H1 (cell line): ENCODE measurements around the gene LTC4S. TPM values are rescaled to one million over a fixed set of nuclear protein-coding genes. Genes with fewer than 3 reads are reported as not detected.

Experiments
- CTCF ChIA-PET: fragments of 300-600 bp; sonication (Branson Sonifier 250); formaldehyde crosslinking; loops from one replicate; lab custom pipeline; 2021; ENCODE audit not compliant: partially characterized antibody; lab: Charles Lee
- POLR2A ChIA-PET: fragments of 300-600 bp; sonication (Branson Sonifier 250); formaldehyde crosslinking; loops from one replicate; lab custom pipeline; 2021; ENCODE audit warnings: inconsistent platforms; ENCODE audit not compliant: partially characterized antibody; lab: Charles Lee
- DNase-seq, 2 experiments: peaks; one replicate each; pipeline versions ENCODE4 v3.0.0 to v3.0.0-alpha.2; 2010 to 2022; ENCODE audit warnings: low spot score in 2 of 2, low read depth in 1 of 2, mixed read lengths in 1 of 2
- FAIRE-seq: peaks from 2 replicates; lab custom pipeline; 2011; peaks lifted over from hg19 to GRCh38; lab: Jason Lieb, UNC
- H2AFZ ChIP-seq: 2 replicates; pipeline ENCODE4 v1.8.1; 2012; ENCODE audit warnings: low read length, inconsistent platforms
- H2AK5ac ChIP-seq: 2 replicates; pipeline ENCODE4 v1.6.1; 2013; ENCODE audit warnings: low read depth, low read length
- H2BK120ac ChIP-seq: replicated peaks from 2 replicates; pipeline ENCODE3; 2013; ENCODE audit warnings: low read depth, low read length, inconsistent platforms
- H2BK12ac ChIP-seq: 2 replicates; pipeline ENCODE4 v1.6.1; 2013; ENCODE audit warnings: low read depth, low read length
- H2BK15ac ChIP-seq: 2 replicates; pipeline ENCODE4 v1.6.1; 2013; ENCODE audit warnings: low read length
- H2BK20ac ChIP-seq: 2 replicates; pipeline ENCODE4 v1.6.1; 2013; ENCODE audit warnings: low read length
- H2BK5ac ChIP-seq: 2 replicates; pipeline ENCODE4 v1.6.1; 2013; ENCODE audit warnings: low read depth, low read length
- H3K14ac ChIP-seq: 2 replicates; pipeline ENCODE4 v1.6.1; 2013; ENCODE audit warnings: inconsistent platforms; ENCODE audit not compliant: insufficient read length
- H3K18ac ChIP-seq: 2 replicates; pipeline ENCODE4 v1.6.1; 2013; ENCODE audit warnings: low read length; ENCODE audit errors: extremely low read depth
- H3K23ac ChIP-seq: 2 replicates; pipeline ENCODE4 v1.6.1; 2013; ENCODE audit warnings: inconsistent platforms; ENCODE audit not compliant: insufficient read length
- H3K23me2 ChIP-seq: 2 replicates; pipeline ENCODE4 v1.6.1; 2013; ENCODE audit warnings: low read depth, low read length
- H3K27ac ChIP-seq: 2 replicates; pipeline ENCODE4 v1.6.1; 2011; ENCODE audit warnings: low read depth, low read length, inconsistent platforms
- H3K27me3 ChIP-seq, 4 experiments: replicated peaks in 1 of 4; 1 replicate in 1 of 4; 2 replicates in 3 of 4; pipeline versions ENCODE4 v1.6.1 to v1.8.1; 2011 to 2013; ENCODE audit warnings: low read length in 3 of 4, mild to moderate bottlenecking in 3 of 4, inconsistent platforms in 2 of 4, mixed read lengths in 2 of 4, moderate library complexity in 1 of 4; ENCODE audit not compliant: control insufficient read depth in 3 of 4, insufficient read depth in 3 of 4; ENCODE audit errors: extremely low read depth in 1 of 4
- H3K36me3 ChIP-seq, 4 experiments: 2 replicates each; pipeline versions ENCODE4 v1.6.1 to v1.8.1; 2011 to 2013; ENCODE audit warnings: mild to moderate bottlenecking in 4 of 4, low read length in 3 of 4, moderate library complexity in 2 of 4, control low read depth in 1 of 4, inconsistent platforms in 1 of 4; ENCODE audit not compliant: insufficient read depth in 4 of 4, control insufficient read depth in 2 of 4
- H3K4ac ChIP-seq: replicated peaks from 2 replicates; pipeline ENCODE3; 2013; ENCODE audit warnings: low read length, low read depth, mixed read lengths, inconsistent platforms; ENCODE audit not compliant: insufficient read length
- H3K4me1 ChIP-seq, 4 experiments: replicated peaks in 1 of 4; 1 replicate in 1 of 4; 2 replicates in 3 of 4; pipeline versions ENCODE4 v1.6.1 to v1.8.1; 2011 to 2013; ENCODE audit warnings: low read length in 3 of 4, inconsistent platforms in 2 of 4, mixed read lengths in 1 of 4; ENCODE audit not compliant: insufficient read depth in 4 of 4, control insufficient read depth in 3 of 4
- H3K4me2 ChIP-seq, 2 experiments: 2 replicates each; pipeline versions ENCODE4 v1.6.1 to v1.8.1; 2011 to 2013; ENCODE audit warnings: low read depth in 2 of 2, low read length in 2 of 2, control low read depth in 1 of 2, inconsistent platforms in 1 of 2, mild to moderate bottlenecking in 1 of 2; ENCODE audit not compliant: insufficient read depth in 1 of 2
- H3K4me3 ChIP-seq, 4 experiments: fragments of 200-600, 300-600 bp in 1 of 4; sonication (generic), shearing (Covaris generic), sonication (Bioruptor Twin) in 1 of 4; 2 replicates each; pipeline versions ENCODE4 v1.5.1 to v1.8.1; 2011 to 2016; ENCODE audit warnings: low read length in 4 of 4, low read depth in 3 of 4, control low read depth in 2 of 4, inconsistent platforms in 2 of 4, mild to moderate bottlenecking in 2 of 4, mixed read lengths in 1 of 4, moderate library complexity in 1 of 4; ENCODE audit not compliant: insufficient read depth in 2 of 4; ENCODE audit errors: extremely low read depth in 1 of 4
- H3K56ac ChIP-seq: replicated peaks from 2 replicates; pipeline ENCODE3; 2013; ENCODE audit warnings: low read depth, mild to moderate bottlenecking, mixed read lengths, low read length, inconsistent platforms; ENCODE audit not compliant: insufficient read length
- H3K79me1 ChIP-seq: 2 replicates; pipeline ENCODE4 v1.6.1; 2013; ENCODE audit warnings: low read depth, low read length, control low read depth
- H3K79me2 ChIP-seq, 2 experiments: 2 replicates each; pipeline versions ENCODE4 v1.6.1 to v1.8.1; 2012 to 2013; ENCODE audit warnings: low read length in 2 of 2, mild to moderate bottlenecking in 2 of 2, inconsistent platforms in 1 of 2; ENCODE audit not compliant: insufficient read depth in 2 of 2, control insufficient read depth in 1 of 2
- H3K9ac ChIP-seq, 4 experiments: replicated peaks in 1 of 4; 1 replicate in 1 of 4; 2 replicates in 3 of 4; pipeline versions ENCODE4 v1.6.1 to v1.8.1; 2011 to 2013; ENCODE audit warnings: low read depth in 3 of 4, low read length in 3 of 4, control low read depth in 2 of 4, mild to moderate bottlenecking in 2 of 4, moderate library complexity in 2 of 4, inconsistent platforms in 1 of 4; ENCODE audit errors: extremely low read depth in 1 of 4
- H3K9me3 ChIP-seq, 2 experiments: 2 replicates each; pipeline versions ENCODE4 v1.6.1 to v1.8.1; 2012 to 2013; ENCODE audit warnings: mild to moderate bottlenecking in 2 of 2, moderate library complexity in 2 of 2, control low read depth in 1 of 2, inconsistent platforms in 1 of 2, low read depth in 1 of 2, low read length in 1 of 2, mixed read lengths in 1 of 2; ENCODE audit not compliant: insufficient read depth in 2 of 2
- H4K20me1 ChIP-seq, 2 experiments: replicated peaks in 1 of 2; 2 replicates each; pipeline versions ENCODE3 to v1.8.1; 2011 to 2013; ENCODE audit warnings: inconsistent platforms in 2 of 2, low read length in 2 of 2, mild to moderate bottlenecking in 1 of 2; ENCODE audit not compliant: insufficient read depth in 2 of 2, control insufficient read depth in 1 of 2
- H4K5ac ChIP-seq: 2 replicates; pipeline ENCODE4 v1.6.1; 2013; ENCODE audit warnings: low read length, low read depth, mixed read lengths, inconsistent platforms; ENCODE audit not compliant: insufficient read length
- H4K8ac ChIP-seq: 2 replicates; pipeline ENCODE4 v1.8.0; 2013; ENCODE audit warnings: mild to moderate bottlenecking, moderate library complexity, low read length, inconsistent platforms; ENCODE audit not compliant: insufficient read depth; ENCODE audit errors: extremely low read depth
- H4K91ac ChIP-seq: replicated peaks from 2 replicates; pipeline ENCODE3; 2013; ENCODE audit warnings: low read length, mixed read lengths, inconsistent platforms; ENCODE audit not compliant: insufficient read length
- E2F6 ChIP-seq: IDR thresholded peaks from 2 replicates; pipeline ENCODE4 v1.6.1; 2012; ENCODE audit warnings: inconsistent platforms
- EP300 ChIP-seq, 2 experiments: IDR thresholded peaks; 1 replicate in 1 of 2; 2 replicates in 1 of 2; pipeline ENCODE4 v1.6.1; 2011 to 2012; ENCODE audit warnings: low read depth in 2 of 2, low read length in 2 of 2, mild to moderate bottlenecking in 2 of 2, borderline replicate concordance in 1 of 2, inconsistent platforms in 1 of 2, moderate library complexity in 1 of 2
- GTF2F1 ChIP-seq: IDR thresholded peaks from 2 replicates; pipeline ENCODE4 v1.6.1; 2012; ENCODE audit warnings: low read depth, low read length, improper control_type of control experiment, borderline replicate concordance
- KDM5A ChIP-seq: fragments of 200-600 bp; IDR thresholded peaks from 2 replicates; pipeline ENCODE4 v1.7.1; 2012; ENCODE audit warnings: mild to moderate bottlenecking, low read length, inconsistent platforms, mixed read lengths
- NANOG ChIP-seq: IDR thresholded peaks from 2 replicates; pipeline ENCODE4 v1.6.1; 2011; ENCODE audit warnings: low read length, low read depth, mild to moderate bottlenecking, inconsistent platforms; ENCODE audit not compliant: insufficient read depth, poor library complexity, severe bottlenecking
- POU5F1 ChIP-seq: IDR thresholded peaks from 2 replicates; pipeline ENCODE4 v1.6.1; 2011; ENCODE audit warnings: low read depth, mild to moderate bottlenecking, low read length, moderate library complexity
- SAP30 ChIP-seq: fragments of 300-600 bp; sonication (generic); IDR thresholded peaks from 2 replicates; pipeline ENCODE4 v1.7.1; 2012; ENCODE audit warnings: low read length, moderate library complexity, mild to moderate bottlenecking, inconsistent platforms; ENCODE audit not compliant: insufficient read depth, insufficient replicate concordance
- SP1 ChIP-seq: IDR thresholded peaks from 2 replicates; pipeline ENCODE4 v1.6.1; 2011; ENCODE audit warnings: low read depth, low read length
- TAF1 ChIP-seq: IDR thresholded peaks from 2 replicates; pipeline ENCODE4 v1.6.1; 2011; ENCODE audit warnings: mild to moderate bottlenecking, low read depth, low read length
- TBP ChIP-seq: IDR thresholded peaks from 2 replicates; pipeline ENCODE4 v1.6.1; 2011; ENCODE audit warnings: low read depth, low read length, improper control_type of control experiment
- ZNF274 ChIP-seq: IDR thresholded peaks from 2 replicates; pipeline ENCODE4 v1.7.0; 2012; ENCODE audit warnings: low read length, borderline replicate concordance; ENCODE audit errors: extremely low read depth
- WGBS, 2 experiments: shearing (Covaris generic) in 1 of 2; methylation state at CpG; one replicate each; pipeline versions ENCODE4 v1.1.6 to v1.1.7; 2013 to 2015; ENCODE audit warnings: low lambda C conversion rate in 2 of 2, mixed read lengths in 2 of 2, inconsistent platforms in 1 of 2, low coverage in 1 of 2, missing lambda C conversion rate in 1 of 2; ENCODE audit not compliant: insufficient replicate concordance in 2 of 2, insufficient coverage in 1 of 2, insufficient read length in 1 of 2; ENCODE audit errors: extremely low coverage in 1 of 2, missing lambda C conversion rate in 1 of 2; 5-methylcytosine and 5-hydroxymethylcytosine counted together
- polyA plus RNA-seq, 7 experiments: library from polyadenylated mRNA; depleted of rRNA in 3 of 7; stranded (reverse) in 5 of 7; unstranded in 2 of 7; fragments of >200 nt in 5 of 7; fragments of 200-250 nt in 2 of 7; gene quantifications; 1 replicate in 5 of 7; 2 replicates in 1 of 7; 4 replicates in 1 of 7; pipeline versions ENCODE4 v1.2.1 to v1.2.3, GENCODE V29; 2011 to 2013; ENCODE audit warnings: missing spikeins in 2 of 7, mixed read lengths in 2 of 7
- total RNA-seq: library from RNA; stranded (reverse); fragmentation: NEBNext Ultra II Directional; extraction: Animal tissue kit (Norgen Biotek cat#: 25700); gene quantifications from 2 replicates; pipeline ENCODE4 v1.2.1, GENCODE V29; 2021

The LTC4S gene
- total and polyA plus RNA-seq, 2 of the 8 experiments (the other 6 are each of a cell fraction or from before 2014, with no cell fraction given) = 2.2 to 3.7 TPM

GRCh38 chr5:179765400-179765799 is 28.4 kb upstream of the LTC4S start:
- TF ChIP-seq POU5F1 = no peak
- no peak for TF ChIP-seq ZNF274
- TF ChIP-seq KDM5A = no peak
- TF ChIP-seq E2F6 = no peak
- no peak for TF ChIP-seq NANOG
- no peak for TF ChIP-seq SAP30
- no peak for TF ChIP-seq GTF2F1
- TF ChIP-seq TAF1 = no peak
- no peak for TF ChIP-seq EP300 (IDR thresholded peaks at IDR 0.05; ENCODE audit: borderline replicate concordance in 1 of 2, low read depth in 2 of 2, low read length in 2 of 2)
- no peak for TF ChIP-seq SP1
- TF ChIP-seq TBP = no peak
- H3K79me2 ChIP-seq = peaks cover 0 to 58% of the 10 kb centered on the region in 2 experiments; a peak in 2 of 4 replicates
- H3K23ac ChIP-seq = no peak overlapping the region
- H3K56ac ChIP-seq = no peak overlapping the region
- ChIA-PET CTCF (interaction anchor here (0.7 to 6.0 kb wide), 4 partner anchors 11 to 48 kb away, joined by 3 to 53 read pairs (median 3); no protein-coding TSS in a partner anchor), POLR2A (no interaction called here)
- H2AFZ ChIP-seq = no peak overlapping the region
- H4K20me1 ChIP-seq = peaks cover 19 to 28% of the 10 kb centered on the region in 2 experiments
- H3K18ac ChIP-seq = no peak overlapping the region
- H3K9me3 ChIP-seq = no peaks in the 10 kb centered on the region
- no peak overlapping the region for H3K14ac ChIP-seq
- H2BK15ac ChIP-seq = no peak overlapping the region
- H3K36me3 ChIP-seq = peaks cover 15 to 40% (median 22%) of the 10 kb centered on the region in 4 experiments
- peaks cover 3 to 21% (median 4%) of the 10 kb centered on the region in 4 experiments for H3K4me1 ChIP-seq
- no peak overlapping the region for H4K91ac ChIP-seq
- H3K4ac ChIP-seq = no peak overlapping the region
- WGBS, 2 experiments = 92% methylated on average over 13 of the region's 13 CpGs; no CpG with 5 or more reads in 1 of the 2 experiments
- H4K5ac ChIP-seq = no peak overlapping the region
- H3K79me1 ChIP-seq = peaks cover 10% of the 10 kb centered on the region
- H3K4me3 ChIP-seq = no peak overlapping the region
- no peak overlapping the region for H2BK120ac ChIP-seq
- DNase-seq = no peak
- H3K23me2 ChIP-seq = no peaks in the 10 kb centered on the region
- no peaks in the 10 kb centered on the region for H3K27me3 ChIP-seq
- no peak overlapping the region for H2AK5ac ChIP-seq
- no peak overlapping the region for H2BK20ac ChIP-seq
- no peak overlapping the region for H2BK5ac ChIP-seq
- H3K9ac ChIP-seq = no peak overlapping the region
- no peak for FAIRE-seq
- no peak overlapping the region for H3K4me2 ChIP-seq
- no peak overlapping the region for H2BK12ac ChIP-seq
- H4K8ac ChIP-seq = no peak overlapping the region
- H3K27ac ChIP-seq = no peak overlapping the region
